GM12873 (cell line): ENCODE results near the gene INCENP.

Source experiments
- CTCF ChIP-seq: IDR thresholded peaks from 2 replicates; pipeline ENCODE4 v1.5.1; 2012; ENCODE audit warnings: low read depth, mild to moderate bottlenecking, moderate library complexity, low read length, control low read depth; ENCODE audit not compliant: insufficient read depth; ENCODE audit errors: missing control alignments

Gene INCENP

DNA sequence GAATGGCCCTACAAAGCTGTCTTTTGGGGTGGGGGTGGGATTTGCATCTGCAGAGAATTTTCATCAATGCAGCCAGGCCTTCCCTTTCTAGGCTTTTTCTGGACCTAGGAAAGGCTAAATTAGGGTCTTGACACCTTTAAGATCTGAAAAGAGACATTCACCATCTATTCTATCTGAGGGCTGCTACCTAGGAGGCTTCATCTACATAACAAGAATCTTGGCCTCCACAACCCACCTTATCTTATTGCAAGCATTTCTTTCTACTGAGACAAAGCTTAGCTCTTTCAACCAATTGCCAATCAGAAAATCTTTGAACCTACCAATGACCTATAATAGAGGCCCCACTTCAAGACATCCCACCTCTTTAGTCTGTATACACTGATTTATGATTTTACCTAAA is 20.7 kb upstream of the INCENP start:
- TF ChIP-seq CTCF = no peak

GRCh38 chr11:62103986-62104385 is 19.8 kb upstream of the INCENP start:
- TF ChIP-seq CTCF = no peak

DNA sequence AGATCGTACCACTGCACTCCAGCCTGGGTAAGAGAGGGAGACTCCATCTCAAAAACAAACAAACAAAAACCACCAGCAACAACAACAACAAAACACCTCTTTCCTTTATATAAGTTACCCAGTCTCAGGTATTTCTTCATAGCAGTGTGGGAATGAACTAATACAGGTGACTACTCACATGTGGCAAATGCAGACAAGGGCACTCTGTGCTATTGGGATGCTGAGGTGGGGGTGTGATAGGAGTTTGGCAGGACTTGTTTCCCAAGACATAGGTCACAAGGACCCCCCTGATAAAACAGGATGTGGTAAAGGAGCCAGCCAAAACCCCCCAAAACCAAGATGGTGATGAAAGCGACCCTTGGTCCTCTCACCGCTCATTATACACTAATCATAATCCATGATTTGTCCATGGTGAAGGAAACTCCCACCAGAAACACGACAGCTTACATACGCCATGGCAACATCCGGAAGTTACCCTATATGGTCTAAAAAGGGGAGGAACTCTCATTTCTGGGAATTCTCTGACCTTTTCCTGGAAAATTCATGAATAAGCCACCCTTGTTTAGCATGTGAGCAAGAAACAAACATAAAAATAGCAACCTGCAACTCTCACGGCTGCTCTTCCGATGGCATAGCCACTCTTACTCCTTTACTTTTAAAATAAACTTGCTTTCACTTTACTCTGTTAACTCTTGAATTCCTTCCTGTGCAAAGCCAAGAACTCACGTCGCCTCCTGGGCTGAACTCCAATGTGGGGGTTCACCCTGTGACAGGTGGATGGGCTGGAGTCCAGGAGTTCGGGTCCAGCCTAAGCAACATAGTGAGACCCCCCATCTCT is 18.8 kb upstream of the INCENP start:
- no peak for TF ChIP-seq CTCF

- no peak for TF ChIP-seq CTCF
Observed at GRCh38 chr11:62105667-62106191, 18.1 kb upstream of the INCENP start.

DNA sequence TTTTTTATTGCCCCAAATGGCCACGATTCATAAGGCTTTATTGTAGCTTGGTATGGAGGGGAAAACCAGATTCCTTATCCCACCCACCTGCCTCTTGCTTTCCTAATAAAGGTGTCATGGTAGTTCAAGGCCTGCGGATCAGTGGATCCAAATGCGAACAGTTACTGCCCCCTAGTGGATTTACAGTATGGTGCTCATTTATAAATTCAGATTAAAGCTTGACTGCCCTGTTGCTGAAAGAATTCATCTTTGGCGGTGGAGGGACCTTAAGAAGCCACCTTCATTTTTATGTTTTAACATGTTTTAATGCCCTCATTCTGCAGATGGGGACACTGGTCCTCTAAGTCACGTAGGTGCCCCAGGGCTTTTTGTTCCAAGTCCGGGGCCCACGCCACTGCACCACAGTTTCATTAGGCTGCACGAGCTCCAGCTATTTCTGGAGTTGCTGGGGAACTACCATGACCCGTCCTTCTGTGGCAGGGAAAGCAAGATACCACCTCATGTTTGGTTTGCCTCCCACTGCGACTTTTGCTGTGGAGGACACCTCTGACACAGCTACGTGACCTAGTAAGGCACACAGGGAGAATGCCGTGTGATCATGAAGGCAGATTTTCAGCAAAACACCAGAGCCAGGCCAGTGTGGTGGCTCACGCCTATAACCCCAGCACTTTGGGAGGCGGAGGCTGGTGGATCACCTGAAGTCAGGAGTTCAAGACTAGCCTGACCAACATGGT is 15.6 kb upstream of the INCENP start:
- TF ChIP-seq CTCF = peak; percentile 74

GRCh38 chr11:62108971-62109404 is 14.8 kb upstream of the INCENP start:
- TF ChIP-seq CTCF = no peak

GRCh38 chr11:62115085-62115694 is 8.6 kb upstream of the INCENP start:
- no peak for TF ChIP-seq CTCF
